HUES64 (cell line): Measurements from ENCODE around the gene VCP. TPM values are rescaled to one million over a fixed set of nuclear protein-coding genes. Genes with fewer than 3 reads are reported as not detected.
A peak's percentile ranks its signal among the peaks of the same experiment; 100 is the strongest.

Source experiments
- H3K27ac ChIP-seq: 2 replicates; pipeline ENCODE4 v1.7.0; 2013; ENCODE audit warnings: low read depth, low read length, inconsistent platforms
- H3K27me3 ChIP-seq: 2 replicates; pipeline ENCODE4 v1.6.1; 2013; ENCODE audit warnings: mild to moderate bottlenecking, low read length; ENCODE audit not compliant: insufficient read depth
- H3K36me3 ChIP-seq: 2 replicates; pipeline ENCODE4 v1.6.1; 2013; ENCODE audit warnings: mild to moderate bottlenecking, low read length; ENCODE audit not compliant: insufficient read depth
- H3K4me1 ChIP-seq: 2 replicates; pipeline ENCODE4 v1.6.1; 2013; ENCODE audit warnings: mild to moderate bottlenecking, low read length, moderate library complexity; ENCODE audit not compliant: insufficient read depth
- H3K4me3 ChIP-seq: 2 replicates; pipeline ENCODE4 v1.5.1; 2013; ENCODE audit warnings: mild to moderate bottlenecking, low read length, moderate library complexity
- H3K9ac ChIP-seq: 2 replicates; pipeline ENCODE4 v1.6.1; 2013; ENCODE audit warnings: mild to moderate bottlenecking, low read depth, low read length
- H3K9me3 ChIP-seq: 2 replicates; pipeline ENCODE4 v1.6.1; 2013; ENCODE audit warnings: low read depth, low read length; ENCODE audit not compliant: insufficient read depth
- WGBS: fragments of 150-250, 120-280 bp; methylation state at CpG from one replicate; pipeline ENCODE4 v1.1.7; 2013; ENCODE audit warnings: missing lambda C conversion rate; 5-methylcytosine and 5-hydroxymethylcytosine counted together
- polyA plus RNA-seq, 2 experiments: library from polyadenylated mRNA; stranded (reverse); fragments of 50-300 nt; gene quantifications; one replicate each; pipeline ENCODE4 v1.2.3, GENCODE V29; 2013

The VCP gene
- polyA plus RNA-seq (2013, experiment 1 of 2), result 256 TPM
- 254 TPM for polyA plus RNA-seq (2013, experiment 2 of 2)

DNA sequence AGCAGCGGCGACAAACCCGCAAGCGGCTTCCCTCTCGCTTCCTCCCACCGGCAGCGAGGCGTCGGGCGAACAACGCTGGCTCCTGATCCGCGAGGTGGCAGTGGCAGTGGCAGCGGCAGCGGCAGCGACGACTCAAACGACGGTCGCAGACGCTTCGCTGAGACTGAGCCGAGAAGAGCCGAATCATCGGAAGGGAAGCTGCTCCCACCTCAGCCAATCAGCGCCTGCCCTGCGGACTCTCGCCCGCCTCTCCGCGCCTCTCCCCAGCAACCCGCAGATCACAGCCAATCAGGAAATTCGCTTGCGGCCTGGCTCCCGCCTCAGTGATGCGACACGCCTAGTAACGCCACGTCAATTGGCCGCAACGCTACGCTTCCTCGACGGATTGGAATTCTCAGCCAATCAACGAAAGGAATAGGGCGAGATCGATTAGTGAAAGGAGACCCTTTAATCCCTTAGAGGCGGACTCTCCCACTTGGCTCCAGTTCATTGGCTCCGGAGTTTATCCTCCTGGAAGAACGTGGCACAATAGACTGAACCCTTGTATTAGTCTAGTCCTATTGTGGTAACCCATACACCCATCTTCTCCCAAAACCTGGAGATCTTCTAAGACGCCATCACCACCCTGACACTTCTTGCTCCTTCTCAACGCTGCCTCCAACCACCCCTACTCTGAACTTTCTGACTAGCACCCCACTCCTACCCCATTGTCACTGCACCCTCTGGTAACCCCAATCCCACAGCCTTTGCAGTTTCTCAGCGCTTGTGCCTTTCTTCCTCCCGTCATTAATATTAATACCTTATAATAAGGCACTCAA lies at the start of gene VCP:
Gene VCP, minus strand, starts transcription at position 165 of the 818 bp plus-strand sequence. CDS start 272 bp downstream, outside the sequence.
- WGBS, result 6% methylated on average over 54 of the region's 54 CpGs
- Histone ChIP-seq H3K9me3 (no peaks in the 10 kb centered on the region), H3K27ac (peak within 1 kb of the TSS; percentile 100), H3K4me1 (peaks cover 15% of the 10 kb centered on the region), H3K36me3 (peaks cover 69% of the 10 kb centered on the region), H3K4me3 (peak within 1 kb of the TSS; percentile 94), H3K9ac (peak within 1 kb of the TSS; percentile 96), H3K27me3 (no peaks in the 10 kb centered on the region)

GRCh38 chr9:35116898-35117551 lies 44.6 kb upstream of the VCP start:
- Histone ChIP-seq H3K36me3 (no peaks in the 10 kb centered on the region), H3K9me3 (no peaks in the 10 kb centered on the region), H3K27me3 (no peaks in the 10 kb centered on the region), H3K27ac (no peak overlapping the region), H3K4me3 (peak overlapping the region; percentile 75), H3K9ac (peak overlapping the region; percentile 68), H3K4me1 (peaks cover 25% of the 10 kb centered on the region)
- 12% methylated on average over 30 of the region's 30 CpGs for WGBS

DNA sequence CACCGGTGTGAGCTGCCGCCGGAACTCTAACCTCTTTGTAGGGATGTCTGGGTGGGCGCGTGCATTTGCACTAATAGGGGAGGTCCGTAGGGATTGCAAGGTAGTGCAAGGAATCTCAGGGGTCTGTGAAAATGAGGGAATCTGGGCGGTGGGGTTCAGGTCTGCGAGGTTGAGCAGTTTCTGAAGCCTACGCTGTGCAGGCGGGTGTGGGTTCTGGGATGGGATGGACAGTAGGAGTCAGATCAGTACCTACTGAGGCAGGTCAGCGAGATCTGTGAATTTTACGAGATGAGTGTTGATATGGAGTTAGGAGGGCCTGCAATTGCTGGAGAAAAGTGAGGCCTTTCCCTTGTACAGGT lies 44.1 kb upstream of the VCP start:
- Histone ChIP-seq H3K27me3 (no peaks in the 10 kb centered on the region), H3K9me3 (no peaks in the 10 kb centered on the region), H3K36me3 (no peaks in the 10 kb centered on the region), H3K4me3 (peak overlapping the region; percentile 75), H3K27ac (no peak overlapping the region; the same call in 1 of the 2 replicates), H3K9ac (peak overlapping the region; percentile 21; the same call in 1 of the 2 replicates), H3K4me1 (peaks cover 27% of the 10 kb centered on the region)
- 2% methylated on average over 12 of the region's 12 CpGs for WGBS

DNA sequence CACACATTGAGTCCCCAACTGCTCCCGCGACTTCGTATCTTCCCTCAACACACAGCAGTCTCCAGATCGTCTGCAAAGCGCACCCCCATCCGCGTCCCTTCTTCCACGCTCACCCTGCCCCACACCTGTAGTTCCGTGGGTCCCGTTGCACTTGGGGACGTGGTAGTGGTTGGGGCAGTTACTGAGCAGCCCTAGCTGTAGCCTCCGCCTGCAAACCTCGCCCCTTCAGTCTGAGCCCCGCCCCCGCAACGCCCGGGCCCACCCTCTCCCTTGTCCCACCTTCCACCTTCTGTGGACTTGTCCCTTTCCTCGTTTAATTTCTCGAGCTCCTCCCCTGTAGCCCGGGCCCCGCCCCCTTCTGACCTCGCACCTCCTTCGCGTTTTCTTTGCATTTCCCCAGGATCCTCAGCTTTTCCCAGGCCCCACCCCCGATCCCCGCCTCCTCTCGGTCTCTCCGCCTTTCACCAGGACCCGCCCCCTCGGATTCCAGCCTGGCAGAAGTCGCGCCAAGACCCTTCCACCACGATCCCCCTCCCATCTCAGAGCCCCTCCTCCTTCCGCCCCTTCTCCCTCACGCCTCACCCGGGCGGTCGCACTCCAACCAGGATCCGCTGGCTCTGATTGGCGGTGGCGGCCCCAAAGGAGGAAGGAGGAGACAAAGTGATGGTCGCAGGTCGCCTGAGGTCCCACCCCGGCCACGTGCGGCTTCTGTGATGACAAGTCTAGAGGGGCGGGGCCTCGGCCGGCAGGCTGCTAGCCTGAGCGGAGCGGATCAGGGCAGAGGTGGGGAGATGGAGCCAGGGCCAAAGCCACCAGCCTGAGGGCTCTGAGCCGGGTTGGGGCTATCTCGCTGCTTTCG lies 43.5 kb upstream of the VCP start, which contains the start of gene ATOSB:
Gene ATOSB, minus strand, starts transcription at position 183 of the 859 bp plus-strand sequence. CDS start 7,588 bp downstream, outside the sequence.
- Histone ChIP-seq H3K27ac (peak within 1 kb of the TSS; percentile 83), H3K4me3 (peak within 1 kb of the TSS; percentile 75), H3K9me3 (no peaks in the 10 kb centered on the region), H3K27me3 (no peaks in the 10 kb centered on the region), H3K4me1 (peaks cover 29% of the 10 kb centered on the region), H3K36me3 (no peaks in the 10 kb centered on the region), H3K9ac (peak within 1 kb of the TSS; percentile 59)
- WGBS, result under 1% methylated on average over 54 of the region's 54 CpGs

GRCh38 chr9:35114840-35115628 lies 42.6 kb upstream of the VCP start:
- peaks cover 36% of the 10 kb centered on the region for H3K4me1 ChIP-seq
- 19% methylated on average over 12 of the region's 12 CpGs for WGBS
- H3K9me3 ChIP-seq, result no peaks in the 10 kb centered on the region
- peak overlapping the region; percentile 83 for H3K27ac ChIP-seq
- H3K9ac ChIP-seq, result peak overlapping the region; percentile 59; the same call in 1 of the 2 replicates
- H3K27me3 ChIP-seq, result no peaks in the 10 kb centered on the region
- H3K36me3 ChIP-seq, result no peaks in the 10 kb centered on the region
- peak overlapping the region; percentile 75 for H3K4me3 ChIP-seq

GRCh38 chr9:35114113-35114839 lies 41.9 kb upstream of the VCP start:
- H3K9ac ChIP-seq, result peak overlapping the region; percentile 59
- peak overlapping the region; percentile 83 for H3K27ac ChIP-seq
- no peaks in the 10 kb centered on the region for H3K27me3 ChIP-seq

DNA sequence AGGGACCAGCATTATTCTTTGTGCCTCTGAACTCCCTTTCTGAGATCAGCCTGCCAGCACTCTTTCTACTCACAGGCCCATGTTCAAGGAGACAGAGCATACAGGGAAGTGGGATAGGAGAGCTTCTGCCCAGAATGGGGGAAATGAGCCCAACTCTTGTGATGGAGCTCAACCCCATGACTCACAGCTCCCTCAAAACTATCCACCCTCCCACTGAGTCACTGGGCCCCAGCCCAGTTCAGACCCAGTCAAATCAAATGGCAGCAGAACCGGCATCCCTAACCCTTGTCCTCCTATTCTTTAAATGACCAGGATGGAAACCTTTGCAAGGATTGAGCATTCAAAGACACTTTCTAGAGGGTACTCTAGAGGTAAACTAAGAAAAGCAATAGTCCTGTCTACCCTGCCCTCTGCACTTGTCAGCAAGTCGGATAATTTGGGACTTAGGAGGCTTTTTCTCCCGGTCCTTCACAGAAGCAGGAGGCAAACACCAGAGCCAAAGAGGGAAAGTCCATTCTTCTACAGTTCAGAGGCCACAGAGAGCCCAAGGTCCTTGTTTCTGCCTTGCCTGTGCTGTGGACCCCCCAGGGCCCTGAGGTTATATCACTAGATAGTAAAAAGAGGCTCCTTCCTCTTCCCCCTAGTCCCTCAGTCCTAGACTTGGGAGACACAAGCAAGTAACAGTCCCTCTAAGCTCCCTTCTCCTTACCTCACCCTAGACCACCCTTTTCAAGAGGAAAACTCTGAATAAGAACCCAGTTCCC lies 40.0 kb upstream of the VCP start:
- Histone ChIP-seq H3K4me1 (peaks cover 35% of the 10 kb centered on the region), H3K36me3 (no peaks in the 10 kb centered on the region; the same call in 1 of the 2 replicates), H3K27me3 (no peaks in the 10 kb centered on the region), H3K9ac (no peak overlapping the region), H3K4me3 (peak overlapping the region; percentile 37), H3K9me3 (no peaks in the 10 kb centered on the region), H3K27ac (peak overlapping the region; percentile 9; the same call in 1 of the 2 replicates)
- WGBS, result 79% methylated on average over 3 of the region's 3 CpGs

More at GRCh38 chr9:35114113-35114839, 41.9 kb upstream of the VCP start:
- H3K36me3 ChIP-seq, result no peaks in the 10 kb centered on the region
- WGBS, result 0% methylated on average over 4 of the region's 5 CpGs
- peak overlapping the region; percentile 75 for H3K4me3 ChIP-seq
- peaks cover 36% of the 10 kb centered on the region for H3K4me1 ChIP-seq
- H3K9me3 ChIP-seq, result no peaks in the 10 kb centered on the region

GRCh38 chr9:35111001-35111933 lies 38.8 kb upstream of the VCP start:
- WGBS, result under 1% methylated on average over 56 of the region's 57 CpGs
- H3K4me3 ChIP-seq, result peak overlapping the region; percentile 86

More at GRCh38 chr9:35111001-35111933, 38.8 kb upstream of the VCP start:
- peaks cover 32% of the 10 kb centered on the region for H3K4me1 ChIP-seq
- H3K9me3 ChIP-seq, result no peaks in the 10 kb centered on the region
- no peaks in the 10 kb centered on the region for H3K27me3 ChIP-seq
- H3K36me3 ChIP-seq, result peaks cover 6% of the 10 kb centered on the region; the same call in 1 of the 2 replicates
- H3K9ac ChIP-seq, result peak overlapping the region; percentile 57
- H3K27ac ChIP-seq, result peak overlapping the region; percentile 6; the same call in 1 of the 2 replicates
